Measurements from ENCODE around the gene TMEM120A. TPM values are rescaled to one million over a fixed set of nuclear protein-coding genes. Genes with fewer than 3 reads are reported as not detected.

Gene TMEM120A
- total RNA-seq, 1 donor from 2014 or later: 22.5 TPM

- DNase-seq (ENCODE audit: extremely low spot score, unreplicated experiment): no peak
- Mint-ChIP-seq H3K36me3 (peaks cover 23% of the 10 kb centered on the region), H3K27ac (peak overlapping the region; percentile 99), H3K4me3 (peak overlapping the region; percentile 81), H3K27me3 (no peaks in the 10 kb centered on the region), H3K4me1 (ENCODE audit: unreplicated experiment) (peaks cover 21% of the 10 kb centered on the region), H3K9me3 (no peaks in the 10 kb centered on the region)
- TF ChIP-seq, protein P1, sequence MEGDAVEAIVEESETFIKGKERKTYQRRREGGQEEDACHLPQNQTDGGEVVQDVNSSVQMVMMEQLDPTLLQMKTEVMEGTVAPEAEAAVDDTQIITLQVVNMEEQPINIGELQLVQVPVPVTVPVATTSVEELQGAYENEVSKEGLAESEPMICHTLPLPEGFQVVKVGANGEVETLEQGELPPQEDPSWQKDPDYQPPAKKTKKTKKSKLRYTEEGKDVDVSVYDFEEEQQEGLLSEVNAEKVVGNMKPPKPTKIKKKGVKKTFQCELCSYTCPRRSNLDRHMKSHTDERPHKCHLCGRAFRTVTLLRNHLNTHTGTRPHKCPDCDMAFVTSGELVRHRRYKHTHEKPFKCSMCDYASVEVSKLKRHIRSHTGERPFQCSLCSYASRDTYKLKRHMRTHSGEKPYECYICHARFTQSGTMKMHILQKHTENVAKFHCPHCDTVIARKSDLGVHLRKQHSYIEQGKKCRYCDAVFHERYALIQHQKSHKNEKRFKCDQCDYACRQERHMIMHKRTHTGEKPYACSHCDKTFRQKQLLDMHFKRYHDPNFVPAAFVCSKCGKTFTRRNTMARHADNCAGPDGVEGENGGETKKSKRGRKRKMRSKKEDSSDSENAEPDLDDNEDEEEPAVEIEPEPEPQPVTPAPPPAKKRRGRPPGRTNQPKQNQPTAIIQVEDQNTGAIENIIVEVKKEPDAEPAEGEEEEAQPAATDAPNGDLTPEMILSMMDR (conservative IDR thresholded peaks at IDR 0.05): no peak
Observed at GRCh38 chr7:75957021-75957736, 37.2 kb downstream of the TMEM120A start.

DNA sequence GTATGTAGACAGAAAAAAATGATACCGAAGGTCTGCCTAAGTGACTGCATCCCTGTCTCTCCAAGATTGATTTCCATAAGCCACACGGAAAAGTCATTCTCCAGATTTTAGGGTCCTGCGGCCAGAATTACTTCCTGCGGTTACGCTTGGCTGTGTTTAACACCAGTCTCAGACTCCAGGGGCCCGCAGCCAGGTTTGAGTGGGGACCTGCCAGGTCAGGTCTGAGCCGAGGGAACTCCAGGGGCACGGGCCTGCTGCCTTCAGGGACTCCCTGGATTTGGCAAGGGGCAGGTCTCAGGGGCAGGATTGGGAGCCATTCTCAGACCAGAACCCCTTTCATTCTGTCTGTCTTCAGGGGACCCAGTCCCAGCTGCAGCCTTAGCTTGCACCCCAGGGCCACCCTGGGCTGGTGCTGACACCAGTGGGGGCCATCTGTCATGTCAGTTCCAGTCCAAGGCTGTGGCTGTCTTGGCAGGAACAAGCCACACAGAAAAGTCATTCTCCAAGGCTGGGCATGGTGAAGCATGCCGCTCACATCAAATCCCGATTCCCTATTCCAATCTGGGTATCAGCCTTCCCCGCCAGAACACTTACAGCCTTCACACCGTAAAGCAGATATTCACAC lies 39.0 kb downstream of the TMEM120A start:
- H3K4me3 Mint-ChIP-seq: no peak overlapping the region
- H3K36me3 Mint-ChIP-seq: peaks cover 20% of the 10 kb centered on the region
- TF ChIP-seq, protein P1 (conservative IDR thresholded peaks at IDR 0.05): no peak
- H3K27me3 Mint-ChIP-seq: no peaks in the 10 kb centered on the region
- H3K9me3 Mint-ChIP-seq: no peaks in the 10 kb centered on the region
- H3K27ac Mint-ChIP-seq: peak overlapping the region; percentile 99
- DNase-seq (ENCODE audit: extremely low spot score, unreplicated experiment): no peak
- peaks cover 12% of the 10 kb centered on the region for H3K4me1 Mint-ChIP-seq (ENCODE audit: unreplicated experiment)

DNA sequence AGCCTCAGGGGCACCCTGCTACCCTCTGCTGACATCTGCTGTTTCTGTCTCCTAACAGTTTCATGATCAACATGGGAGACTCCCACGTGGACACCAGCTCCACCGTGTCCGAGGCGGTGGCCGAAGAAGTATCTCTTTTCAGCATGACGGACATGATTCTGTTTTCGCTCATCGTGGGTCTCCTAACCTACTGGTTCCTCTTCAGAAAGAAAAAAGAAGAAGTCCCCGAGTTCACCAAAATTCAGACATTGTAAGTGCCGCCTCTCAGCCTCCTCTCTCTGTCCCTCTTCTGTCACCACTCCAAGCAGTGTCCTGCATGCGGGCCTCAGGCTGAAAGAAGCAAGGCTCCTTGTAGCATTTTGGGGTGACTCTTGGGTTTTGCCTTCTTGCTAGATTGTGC lies 40.5 kb downstream of the TMEM120A start:
- TF ChIP-seq, protein P1 (conservative IDR thresholded peaks at IDR 0.05): no peak
- peaks cover 17% of the 10 kb centered on the region for H3K4me1 Mint-ChIP-seq (ENCODE audit: unreplicated experiment)
- no peak overlapping the region for H3K27ac Mint-ChIP-seq
- H3K27me3 Mint-ChIP-seq: no peaks in the 10 kb centered on the region
- peaks cover 18% of the 10 kb centered on the region for H3K36me3 Mint-ChIP-seq
- H3K4me3 Mint-ChIP-seq: no peak overlapping the region
- H3K9me3 Mint-ChIP-seq: no peaks in the 10 kb centered on the region
- no peak for DNase-seq (ENCODE audit: extremely low spot score, unreplicated experiment)

DNA sequence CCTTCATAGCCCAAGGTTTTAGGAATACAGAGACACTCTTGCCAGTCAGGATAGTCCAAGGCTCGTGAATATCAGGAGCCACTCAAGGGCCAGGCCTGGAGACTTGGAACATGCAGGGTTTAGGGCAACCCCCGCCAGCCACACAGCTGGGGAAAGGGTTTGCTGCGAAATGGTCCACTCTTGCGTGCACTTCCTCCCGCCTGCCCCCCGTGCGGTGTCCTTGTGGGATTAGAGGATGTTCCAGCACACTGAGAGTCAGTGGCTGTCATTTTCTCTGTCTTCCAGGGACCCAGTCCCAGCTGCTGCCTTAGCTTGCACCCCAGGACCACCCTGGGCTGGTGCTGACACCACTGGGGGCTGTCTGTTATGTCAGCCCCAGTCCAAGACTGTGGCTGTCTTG lies 41.0 kb downstream of the TMEM120A start:
- H3K27ac Mint-ChIP-seq: no peak overlapping the region
- H3K4me3 Mint-ChIP-seq: no peak overlapping the region
- H3K27me3 Mint-ChIP-seq: no peaks in the 10 kb centered on the region
- no peaks in the 10 kb centered on the region for H3K9me3 Mint-ChIP-seq
- TF ChIP-seq, protein P1 (conservative IDR thresholded peaks at IDR 0.05): no peak
- DNase-seq (ENCODE audit: extremely low spot score, unreplicated experiment): no peak
- peaks cover 19% of the 10 kb centered on the region for H3K4me1 Mint-ChIP-seq (ENCODE audit: unreplicated experiment)
- H3K36me3 Mint-ChIP-seq: peaks cover 20% of the 10 kb centered on the region

- Mint-ChIP-seq H3K9me3 (no peaks in the 10 kb centered on the region), H3K27me3 (no peaks in the 10 kb centered on the region), H3K27ac (no peak overlapping the region), H3K4me3 (no peak overlapping the region), H3K4me1 (ENCODE audit: unreplicated experiment) (peaks cover 18% of the 10 kb centered on the region), H3K36me3 (peaks cover 16% of the 10 kb centered on the region)
- DNase-seq (ENCODE audit: extremely low spot score, unreplicated experiment): no peak
- TF ChIP-seq, protein P1 (conservative IDR thresholded peaks at IDR 0.05): no peak
Observed at GRCh38 chr7:75951506-75951905, 42.9 kb downstream of the TMEM120A start.

Data from type B pancreatic cell (in vitro differentiated cells).